Measurements from ENCODE around the gene PATZ1.
"Not testable (repeated sequence)": the region's sequence is repeated elsewhere in the genome, so short reads cannot be mapped to it uniquely, and the experiment has no call there.

PATZ1 gene, protein sequence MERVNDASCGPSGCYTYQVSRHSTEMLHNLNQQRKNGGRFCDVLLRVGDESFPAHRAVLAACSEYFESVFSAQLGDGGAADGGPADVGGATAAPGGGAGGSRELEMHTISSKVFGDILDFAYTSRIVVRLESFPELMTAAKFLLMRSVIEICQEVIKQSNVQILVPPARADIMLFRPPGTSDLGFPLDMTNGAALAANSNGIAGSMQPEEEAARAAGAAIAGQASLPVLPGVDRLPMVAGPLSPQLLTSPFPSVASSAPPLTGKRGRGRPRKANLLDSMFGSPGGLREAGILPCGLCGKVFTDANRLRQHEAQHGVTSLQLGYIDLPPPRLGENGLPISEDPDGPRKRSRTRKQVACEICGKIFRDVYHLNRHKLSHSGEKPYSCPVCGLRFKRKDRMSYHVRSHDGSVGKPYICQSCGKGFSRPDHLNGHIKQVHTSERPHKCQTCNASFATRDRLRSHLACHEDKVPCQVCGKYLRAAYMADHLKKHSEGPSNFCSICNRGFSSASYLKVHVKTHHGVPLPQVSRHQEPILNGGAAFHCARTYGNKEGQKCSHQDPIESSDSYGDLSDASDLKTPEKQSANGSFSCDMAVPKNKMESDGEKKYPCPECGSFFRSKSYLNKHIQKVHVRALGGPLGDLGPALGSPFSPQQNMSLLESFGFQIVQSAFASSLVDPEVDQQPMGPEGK

DNA sequence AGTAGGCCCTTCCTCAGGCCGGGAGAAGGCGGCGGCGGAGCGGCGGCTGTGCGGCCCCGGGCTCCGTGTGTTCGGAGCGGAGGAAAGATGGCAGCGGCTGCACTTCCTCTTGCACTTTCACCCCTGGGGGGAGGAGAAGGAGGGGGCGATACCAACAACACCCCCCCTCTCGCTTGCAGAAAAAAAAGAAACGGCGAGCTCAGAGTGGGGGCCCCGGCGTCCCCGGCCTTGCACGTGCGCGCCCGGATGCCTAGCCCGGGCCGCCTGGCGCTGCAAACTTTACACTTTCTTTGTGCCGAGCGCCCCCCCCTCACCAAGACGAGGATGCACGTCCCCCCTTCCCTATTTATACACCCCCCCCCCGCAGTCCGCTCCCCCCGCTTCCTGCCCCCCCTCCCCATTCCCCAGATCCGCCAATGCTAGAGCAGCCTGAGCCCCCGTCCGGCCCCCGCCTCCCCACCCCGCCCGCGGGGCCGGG lies at the start of gene PATZ1:
Gene PATZ1 (minus strand): TSS at position 92 of the 478 bp plus-strand sequence. CDS start 744 bp downstream, outside the sequence.
- TF ChIP-seq POLR2A (IDR thresholded peaks at IDR 0.05; ENCODE audit: low read length) (no peak), GATA1 (IDR thresholded peaks at IDR 0.05; ENCODE audit: low read depth, low read length) (no peak)
- peak; percentile 87 for DNase-seq

DNA sequence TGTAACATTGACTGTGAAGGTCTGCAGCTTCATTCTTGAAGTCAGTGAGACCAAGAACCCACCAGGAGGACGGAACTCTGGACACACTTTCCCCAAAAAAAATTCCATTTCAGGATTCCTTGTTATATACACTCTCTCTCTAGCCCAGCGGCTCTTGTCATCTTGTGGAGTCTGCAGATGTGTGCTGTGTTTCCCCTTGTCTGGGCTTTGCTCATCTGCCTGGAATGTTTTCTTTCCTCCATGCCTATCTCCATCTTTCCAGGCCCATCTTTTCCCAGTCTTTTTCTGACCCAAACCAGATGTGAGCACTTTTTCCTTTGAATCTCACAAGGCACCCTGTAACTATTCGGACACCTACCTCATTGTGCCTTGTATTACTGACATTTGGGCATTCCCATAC lies 48.2 kb upstream of the PATZ1 start:
- no peak for DNase-seq
- TF ChIP-seq POLR2A (IDR thresholded peaks at IDR 0.05; ENCODE audit: low read length) (no peak), GATA1 (IDR thresholded peaks at IDR 0.05; ENCODE audit: low read depth, low read length) (no peak)

DNA sequence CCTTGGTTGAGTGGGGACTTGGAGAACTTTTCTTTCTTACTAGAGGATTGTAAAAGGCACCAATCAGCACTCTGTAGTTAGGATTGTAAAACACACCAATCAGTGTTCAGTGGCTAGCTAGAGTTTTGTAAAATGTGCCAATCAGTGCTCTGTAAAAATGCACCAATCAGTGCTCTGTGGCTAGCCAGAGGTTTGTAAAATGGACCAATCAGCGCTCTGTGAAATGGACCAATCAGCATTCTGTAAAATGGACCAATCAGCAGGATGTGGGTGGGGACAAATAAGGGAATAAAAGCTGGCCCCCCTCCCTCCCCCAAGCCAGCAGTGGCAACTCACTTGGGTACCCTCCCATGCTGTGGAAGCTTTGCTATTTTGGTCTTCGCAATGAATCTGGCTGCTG lies 47.7 kb upstream of the PATZ1 start:
- peak; percentile 35 to 37 for DNase-seq
- TF ChIP-seq GATA1 (IDR thresholded peaks at IDR 0.05; ENCODE audit: low read depth, low read length) (no peak), POLR2A (IDR thresholded peaks at IDR 0.05; ENCODE audit: low read length) (no peak)

DNA sequence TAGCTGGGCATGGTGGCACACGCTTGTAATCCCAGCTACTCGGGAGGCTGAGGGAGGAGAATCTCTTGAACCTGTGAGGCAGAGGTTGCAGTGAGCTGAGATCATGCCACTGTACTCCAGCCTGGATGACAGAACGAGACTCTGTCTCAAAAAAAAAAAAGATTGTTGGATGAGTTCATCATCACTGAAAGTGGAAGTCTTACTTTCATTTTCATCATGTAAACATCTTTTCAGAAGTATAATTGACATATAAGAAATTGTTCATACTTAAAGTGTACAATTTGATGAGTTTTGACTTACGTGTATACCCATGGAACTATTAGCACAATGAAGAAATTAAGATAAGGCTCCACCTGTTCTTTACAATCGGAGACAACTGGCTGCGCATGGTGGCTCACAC lies 32.5 kb upstream of the PATZ1 start:
- DNase-seq: not testable (repeated sequence)

DNA sequence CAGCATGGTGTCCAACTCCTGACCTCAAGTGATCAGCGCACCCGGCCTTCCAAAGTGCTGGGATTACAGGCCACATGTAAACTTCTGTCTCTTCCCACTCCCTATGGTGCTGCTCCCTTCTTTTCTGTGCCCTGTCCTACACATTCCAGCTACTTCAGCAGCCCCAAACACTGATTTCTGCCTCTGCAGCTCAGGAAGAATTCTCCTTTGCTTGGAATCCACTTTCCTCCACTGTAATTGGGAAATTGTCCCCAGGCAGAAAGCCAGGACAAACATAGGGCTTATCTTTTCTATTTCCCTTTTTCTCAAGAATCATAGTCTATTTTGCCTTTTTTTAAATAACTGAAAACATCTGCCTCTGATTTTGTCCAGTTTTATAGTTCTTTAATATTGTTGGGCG lies 32.0 kb upstream of the PATZ1 start:
- TF ChIP-seq GATA1 (IDR thresholded peaks at IDR 0.05; ENCODE audit: low read depth, low read length): no peak
- no peak for TF ChIP-seq POLR2A (IDR thresholded peaks at IDR 0.05; ENCODE audit: low read length)
- DNase-seq: no peak

DNA sequence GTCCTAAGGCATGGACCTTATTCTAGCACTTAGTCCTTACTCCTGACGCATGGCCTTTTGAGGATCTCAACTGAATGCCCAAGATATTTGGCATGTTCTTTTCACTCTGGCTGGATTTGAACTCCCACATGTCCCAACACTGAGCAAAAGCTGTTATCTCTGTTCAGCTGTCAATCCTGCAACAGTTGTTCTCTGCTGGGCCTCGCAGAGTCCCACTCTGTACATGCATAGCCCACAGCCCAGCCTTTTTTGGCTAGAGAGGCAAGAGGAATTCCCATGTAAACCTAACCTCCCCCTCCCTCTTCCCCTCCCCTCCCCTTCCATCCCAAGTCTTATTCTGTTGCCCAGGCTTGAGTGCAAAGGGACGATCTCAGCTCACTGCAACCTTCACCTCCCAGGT lies 31.5 kb upstream of the PATZ1 start:
- TF ChIP-seq GATA1 (IDR thresholded peaks at IDR 0.05; ENCODE audit: low read depth, low read length): no peak
- TF ChIP-seq POLR2A (IDR thresholded peaks at IDR 0.05; ENCODE audit: low read length): no peak
- no peak for DNase-seq

DNA sequence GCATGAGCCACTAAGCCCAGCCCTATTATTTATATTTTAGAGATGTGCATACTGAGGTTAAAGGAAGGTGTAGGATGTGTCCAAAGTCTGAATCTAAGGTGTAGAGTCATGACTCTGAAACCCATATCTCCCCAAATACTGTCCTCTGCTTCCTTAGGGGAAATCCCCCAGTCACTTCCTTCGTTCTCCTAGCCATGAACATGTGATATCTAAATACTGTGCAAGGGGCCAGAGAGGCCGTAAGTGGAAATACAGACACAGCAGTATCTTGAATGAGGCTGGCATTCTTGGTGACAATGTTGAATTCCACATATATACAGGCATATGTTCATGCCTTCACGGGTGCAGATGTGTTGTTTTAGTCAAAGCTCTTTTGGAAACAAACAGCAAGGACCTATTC lies 21.3 kb upstream of the PATZ1 start:
- no peak for DNase-seq
- no peak for TF ChIP-seq GATA1 (IDR thresholded peaks at IDR 0.05; ENCODE audit: low read depth, low read length)
- TF ChIP-seq POLR2A (IDR thresholded peaks at IDR 0.05; ENCODE audit: low read length): no peak

DNA sequence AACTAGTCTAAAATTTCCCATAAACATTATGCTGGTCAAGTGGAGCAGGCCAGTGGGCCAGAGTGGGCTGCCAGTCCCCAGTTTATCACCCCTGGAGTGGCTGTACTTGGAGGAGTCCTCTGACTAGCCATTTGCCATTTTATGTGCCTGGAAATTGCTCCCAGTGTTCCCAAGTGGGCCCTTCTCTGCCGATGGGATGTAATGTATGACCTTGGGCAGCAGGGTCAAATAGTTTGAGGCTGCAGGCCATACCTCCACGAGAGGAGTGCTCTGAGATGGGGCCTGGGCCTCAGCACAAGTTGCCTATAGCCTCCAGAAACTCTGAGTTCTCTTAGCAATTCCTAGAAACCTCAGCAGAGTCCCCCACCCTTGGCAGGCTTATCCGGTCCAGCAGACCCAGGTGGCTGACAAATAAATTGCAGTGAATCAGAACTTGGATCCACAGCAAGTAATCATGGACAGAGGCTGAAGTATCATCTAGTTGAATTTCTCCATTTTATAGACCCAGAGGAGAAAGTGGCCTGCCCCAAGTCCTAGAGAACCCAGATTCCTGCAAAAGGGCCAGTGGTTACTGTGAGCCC lies 17.8 kb upstream of the PATZ1 start:
- DNase-seq: no peak
- no peak for TF ChIP-seq GATA1 (IDR thresholded peaks at IDR 0.05; ENCODE audit: low read depth, low read length)
- TF ChIP-seq POLR2A (IDR thresholded peaks at IDR 0.05; ENCODE audit: low read length): no peak

DNA sequence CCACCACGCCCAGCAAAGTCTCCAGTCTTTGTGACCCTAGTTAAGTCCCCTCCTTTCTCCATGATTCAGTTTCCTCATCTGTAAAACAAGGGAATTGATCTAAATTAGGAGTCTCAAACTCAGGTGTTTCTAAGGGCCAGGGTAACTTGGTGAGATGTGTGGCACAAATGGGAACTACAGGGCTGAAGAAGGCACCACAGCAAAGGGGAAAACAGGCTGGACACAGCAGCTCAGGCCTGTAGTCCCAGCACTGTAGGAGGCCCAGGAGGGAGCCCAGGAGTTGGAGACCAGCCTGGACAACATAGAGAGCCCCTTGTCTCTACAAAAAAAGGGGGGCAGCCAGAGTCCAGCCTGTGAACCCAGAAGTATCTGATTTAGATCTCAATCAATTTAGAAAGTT lies 15.6 kb upstream of the PATZ1 start:
- DNase-seq: no peak
- TF ChIP-seq POLR2A (IDR thresholded peaks at IDR 0.05; ENCODE audit: low read length) (no peak), GATA1 (IDR thresholded peaks at IDR 0.05; ENCODE audit: low read depth, low read length) (no peak)

DNA sequence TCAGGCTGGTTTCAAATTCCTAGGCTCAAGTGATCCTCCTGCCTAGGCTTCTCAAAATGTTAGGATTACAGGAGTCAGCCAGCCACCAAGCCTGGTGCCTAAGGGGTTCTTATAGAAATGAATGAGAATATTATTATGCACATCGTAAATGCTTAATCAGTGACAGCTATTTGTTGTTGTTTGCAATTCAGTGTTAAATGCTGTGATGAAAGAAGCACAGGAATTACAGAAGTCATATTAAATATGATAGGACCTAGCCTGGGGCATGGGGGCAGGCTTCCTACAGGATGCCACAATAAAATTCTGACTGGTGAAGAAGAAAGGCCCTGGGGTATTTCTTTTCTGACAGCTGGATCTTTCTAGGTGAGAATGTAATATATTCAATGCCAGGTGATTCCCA lies 13.9 kb upstream of the PATZ1 start:
- TF ChIP-seq POLR2A (IDR thresholded peaks at IDR 0.05; ENCODE audit: low read length) (no peak), GATA1 (IDR thresholded peaks at IDR 0.05; ENCODE audit: low read depth, low read length) (no peak)
- no peak for DNase-seq

DNA sequence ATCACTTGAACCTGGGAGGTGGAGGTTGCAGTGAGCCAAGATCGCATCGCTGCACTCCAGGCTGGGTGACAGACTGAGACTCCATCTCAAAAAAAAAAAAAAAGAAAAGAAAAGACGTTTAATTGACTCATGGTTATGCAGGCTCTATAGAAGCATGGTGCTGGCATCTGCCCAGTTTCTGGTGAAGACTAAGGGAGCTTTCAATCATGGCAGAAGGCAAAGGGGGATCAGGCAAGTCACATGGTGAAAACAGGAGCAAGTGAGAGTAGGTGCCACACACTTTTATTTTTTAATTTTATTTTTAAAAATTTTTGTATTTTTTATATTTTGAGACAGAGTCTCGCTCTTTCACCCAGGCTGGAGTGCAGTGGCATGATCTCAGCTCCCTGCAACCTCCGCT lies 8.4 kb upstream of the PATZ1 start:
- no peak for DNase-seq
- no peak for TF ChIP-seq GATA1 (IDR thresholded peaks at IDR 0.05; ENCODE audit: low read depth, low read length)
- TF ChIP-seq POLR2A (IDR thresholded peaks at IDR 0.05; ENCODE audit: low read length): no peak

DNA sequence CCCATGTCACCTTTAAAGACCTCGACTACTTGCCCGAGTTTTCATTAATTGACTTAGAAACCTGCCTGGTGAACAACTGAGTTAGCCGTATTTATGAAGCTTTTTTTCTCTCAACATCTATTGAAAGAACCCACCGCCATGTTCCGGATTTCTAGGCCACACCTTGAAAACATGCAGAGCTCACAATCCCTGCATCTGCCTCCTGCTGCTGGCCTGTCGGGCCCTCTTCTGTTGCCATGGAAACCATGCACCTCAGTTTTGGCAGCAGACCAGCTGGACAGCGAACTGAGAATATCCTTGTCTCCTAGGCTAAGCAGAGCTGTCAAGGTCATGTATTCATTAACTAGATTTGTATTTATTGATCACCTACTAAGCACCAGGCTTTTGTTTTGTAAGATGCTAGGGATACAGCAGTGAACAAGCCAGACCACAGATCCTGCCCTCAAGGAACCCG lies 4.3 kb upstream of the PATZ1 start:
- peak; percentile 21 to 32 for DNase-seq

DNA sequence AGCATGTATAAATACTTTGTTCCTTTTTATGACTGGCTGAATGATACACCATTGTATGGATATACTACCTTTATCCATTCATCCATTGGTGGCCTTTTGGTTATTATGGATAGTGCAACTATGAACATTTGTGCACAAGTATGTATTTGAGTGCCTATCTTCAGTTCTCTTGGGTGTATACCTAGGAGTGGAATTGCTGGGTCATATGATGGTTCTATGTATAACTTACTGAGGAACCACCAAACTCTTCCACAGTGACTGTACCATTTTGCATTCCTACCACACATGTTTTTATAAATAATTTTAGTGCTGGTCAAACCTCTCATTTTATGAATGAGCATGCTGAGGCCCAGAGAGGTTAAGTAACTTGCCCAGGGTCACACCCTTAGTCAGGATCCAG lies 3.8 kb upstream of the PATZ1 start:
- DNase-seq: no peak

More for the DNA sequence above, 4.3 kb upstream of the PATZ1 start:
- no peak for TF ChIP-seq GATA1 (IDR thresholded peaks at IDR 0.05; ENCODE audit: low read depth, low read length)
- TF ChIP-seq POLR2A (IDR thresholded peaks at IDR 0.05; ENCODE audit: low read length): no peak

DNA sequence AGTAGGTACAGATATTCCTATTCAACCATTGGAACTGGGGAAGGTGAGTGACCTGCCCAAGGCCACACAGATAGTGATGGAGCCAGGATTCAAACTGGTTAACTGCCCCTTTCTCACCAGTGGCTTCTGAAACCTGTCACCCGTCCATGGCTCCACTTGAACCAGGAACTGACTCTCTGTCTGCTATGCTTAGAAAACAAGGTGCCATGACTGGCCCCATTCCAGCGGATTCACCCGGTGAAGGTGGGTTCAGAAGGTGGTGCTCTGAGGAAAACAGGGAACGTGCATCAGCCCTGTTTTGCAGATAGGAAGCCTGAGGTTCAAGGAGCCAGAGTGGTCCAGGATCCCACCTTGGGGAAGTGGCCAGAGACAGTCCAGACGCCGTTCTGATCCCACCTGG lies 2.6 kb upstream of the PATZ1 start:
- DNase-seq: no peak

More for the DNA sequence above, 3.8 kb upstream of the PATZ1 start:
- no peak for TF ChIP-seq GATA1 (IDR thresholded peaks at IDR 0.05; ENCODE audit: low read depth, low read length)
- TF ChIP-seq POLR2A (IDR thresholded peaks at IDR 0.05; ENCODE audit: low read length): no peak

DNA sequence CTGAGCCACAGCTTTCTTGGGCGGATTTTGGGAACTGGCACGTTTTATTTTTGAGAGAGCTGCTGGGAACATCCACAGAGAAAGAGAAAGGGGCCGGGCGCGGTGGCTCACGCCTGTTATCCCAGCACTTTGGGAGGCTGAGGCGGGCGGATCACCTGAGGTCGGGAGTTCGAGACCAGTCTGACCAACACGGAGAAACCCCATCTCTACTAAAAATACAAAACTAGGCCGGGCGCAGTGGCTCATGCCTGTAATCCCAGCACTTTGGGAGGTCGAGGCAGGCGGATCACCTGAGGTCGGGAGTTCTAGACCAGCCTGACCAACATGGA lies 1.8 kb upstream of the PATZ1 start:
- not testable (repeated sequence) for DNase-seq

More for the DNA sequence above, 2.6 kb upstream of the PATZ1 start:
- TF ChIP-seq POLR2A (IDR thresholded peaks at IDR 0.05; ENCODE audit: low read length): no peak
- TF ChIP-seq GATA1 (IDR thresholded peaks at IDR 0.05; ENCODE audit: low read depth, low read length): no peak

All from erythroblast (primary cell).